Measurements from ENCODE around the gene MRPL24.

MRPL24 gene

DNA sequence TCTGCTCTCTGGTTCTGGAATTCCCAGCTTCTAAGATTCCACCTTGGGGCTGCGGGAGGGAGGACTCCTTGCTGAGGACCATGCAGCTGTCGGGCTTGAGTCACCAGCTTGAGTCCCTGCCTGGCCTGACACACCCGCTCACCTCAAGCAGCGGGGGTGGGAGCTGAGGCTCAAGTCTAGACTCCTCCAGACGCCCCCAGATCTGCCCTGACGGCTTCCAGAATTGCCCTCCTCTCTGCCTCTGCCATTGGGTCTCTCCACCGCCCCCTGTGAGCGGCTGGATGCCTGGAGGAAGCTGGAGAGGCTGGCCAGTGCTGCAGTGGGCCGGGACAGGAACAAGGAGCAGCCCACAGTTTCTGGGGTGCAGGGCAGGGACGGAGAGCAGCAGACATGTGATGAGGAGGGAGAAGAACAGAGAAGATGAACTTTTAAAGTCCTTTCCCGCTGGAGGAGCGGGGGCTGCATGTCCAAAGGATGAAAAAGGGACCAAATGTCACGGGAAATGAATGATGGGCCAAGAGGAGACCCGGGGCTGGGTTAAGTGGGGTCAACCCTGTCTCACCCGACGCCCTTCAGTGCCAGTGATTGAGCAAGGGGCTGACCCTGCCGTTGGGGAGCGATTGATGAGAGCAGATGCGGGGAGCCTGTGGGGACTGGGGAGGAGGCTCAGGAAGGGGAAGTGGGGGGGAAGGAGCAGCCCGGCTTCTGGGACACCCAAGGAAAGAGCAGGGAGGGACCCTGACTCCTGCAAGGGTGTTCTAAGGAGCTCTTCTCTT is 49.0 kb downstream of the MRPL24 start:
- no peak for DNase-seq

DNA sequence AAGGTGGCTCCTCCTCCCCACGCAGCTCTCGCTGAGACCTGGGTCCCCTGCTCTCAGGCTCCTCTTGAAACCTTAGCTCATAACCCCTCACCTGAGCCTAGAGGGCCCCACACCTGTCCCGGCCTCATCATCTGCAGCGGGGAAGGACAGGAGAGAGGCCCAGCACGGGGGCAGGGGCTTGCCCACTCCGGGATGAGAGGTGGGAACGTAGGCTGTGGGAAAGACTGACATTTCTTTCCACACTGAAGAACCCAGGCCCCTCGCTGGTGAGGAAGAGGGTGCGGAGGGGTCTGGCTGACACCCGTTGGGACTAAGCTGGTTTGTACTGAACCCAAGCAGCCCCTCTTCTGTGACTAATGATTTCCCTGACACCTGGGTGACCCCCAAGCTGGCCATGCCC is 49.7 kb downstream of the MRPL24 start:
- DNase-seq: no peak

- DNase-seq: no peak
Measured at GRCh38 chr1:156690675-156691036, 50.2 kb downstream of the MRPL24 start.

DNA sequence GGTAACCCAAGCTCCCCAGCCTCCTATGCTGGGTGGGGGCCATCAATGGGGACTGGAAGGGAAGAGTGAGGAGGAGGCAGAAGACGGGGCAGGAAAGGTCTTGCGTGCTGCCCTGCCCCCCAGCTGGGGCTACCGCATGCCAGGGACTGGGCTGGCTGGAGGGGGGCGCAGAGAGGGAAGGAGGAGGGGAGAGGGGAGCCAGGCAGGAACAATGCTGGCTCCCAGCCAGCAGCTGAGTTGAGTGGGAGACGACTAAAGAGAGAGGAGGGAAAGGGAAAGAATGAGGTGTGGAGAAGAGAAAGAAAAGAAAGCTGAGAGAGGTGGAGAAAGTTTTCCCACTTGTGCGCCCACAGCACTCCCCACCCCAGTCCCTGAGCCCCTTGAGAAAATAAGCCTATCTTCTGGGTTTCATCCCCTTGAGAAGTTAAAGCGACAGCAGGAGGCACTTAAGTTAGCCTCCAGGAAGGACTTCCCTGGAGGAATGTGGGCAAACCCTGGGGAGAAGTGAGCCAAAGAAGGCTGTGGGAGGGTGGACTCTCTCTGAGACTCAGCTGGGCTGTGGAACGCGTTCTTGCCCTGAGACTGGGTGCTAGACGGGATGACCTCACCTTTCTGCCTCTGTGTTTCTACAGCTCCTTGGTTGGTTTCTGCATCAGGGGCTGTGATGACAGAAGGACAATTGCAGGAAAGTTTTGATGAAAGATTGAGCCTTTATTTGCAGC is 50.8 kb downstream of the MRPL24 start:
- no peak for DNase-seq

DNA sequence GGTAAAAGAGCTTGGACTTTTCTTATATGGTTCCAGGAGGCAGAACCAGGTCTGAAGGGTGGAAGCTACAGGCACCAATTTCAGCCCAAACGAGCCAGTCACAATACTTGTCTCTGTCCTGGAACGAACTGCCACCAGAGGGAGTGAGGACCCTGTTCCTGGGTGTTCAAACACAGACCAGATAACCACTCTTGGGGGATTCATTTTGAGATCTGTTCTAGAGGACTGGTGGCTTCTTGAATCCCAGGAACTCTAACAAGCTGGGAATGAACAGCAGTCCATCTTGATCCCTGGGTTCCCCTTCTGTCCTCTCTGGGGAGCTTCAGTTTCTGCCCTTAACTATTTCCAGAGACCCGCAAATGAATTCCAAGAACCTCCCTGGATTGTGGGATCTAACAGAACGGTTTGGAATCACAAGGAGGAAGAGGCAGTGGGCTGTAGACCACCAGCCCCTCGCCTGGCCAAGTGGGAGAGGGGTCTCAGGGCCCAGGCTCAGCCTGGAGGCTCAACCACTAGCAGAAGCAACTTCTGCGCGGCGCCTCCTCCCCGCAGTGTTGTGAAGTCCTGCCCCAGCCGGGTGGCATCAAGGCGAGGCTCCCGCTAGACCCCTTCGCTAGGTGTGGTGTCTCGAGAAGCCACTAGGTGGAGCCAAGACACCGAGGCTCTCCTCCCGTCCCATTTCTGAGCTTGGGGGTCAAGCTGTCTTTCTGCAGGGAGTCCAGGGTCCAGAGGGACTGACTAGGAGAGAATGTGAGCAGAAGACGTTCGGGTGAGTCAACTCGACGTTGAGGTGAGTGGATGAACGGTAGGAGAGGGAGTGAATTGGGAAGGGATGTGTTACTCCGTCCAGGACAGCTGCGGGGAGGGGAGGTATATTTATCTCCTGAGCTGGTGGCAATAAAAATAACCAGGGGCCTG is 51.6 kb downstream of the MRPL24 start:
- DNase-seq: peak; percentile 78
